NCI-H69 (cell line): Measurements from ENCODE around the gene LMCD1.
A peak's percentile ranks its signal among the peaks of the same experiment; 100 is the strongest.

ENCODE experiments used
- DNase-seq: peaks from one replicate; lab custom pipeline; 2025; lab: John Stamatoyannopoulos, UW

LMCD1 gene, protein sequence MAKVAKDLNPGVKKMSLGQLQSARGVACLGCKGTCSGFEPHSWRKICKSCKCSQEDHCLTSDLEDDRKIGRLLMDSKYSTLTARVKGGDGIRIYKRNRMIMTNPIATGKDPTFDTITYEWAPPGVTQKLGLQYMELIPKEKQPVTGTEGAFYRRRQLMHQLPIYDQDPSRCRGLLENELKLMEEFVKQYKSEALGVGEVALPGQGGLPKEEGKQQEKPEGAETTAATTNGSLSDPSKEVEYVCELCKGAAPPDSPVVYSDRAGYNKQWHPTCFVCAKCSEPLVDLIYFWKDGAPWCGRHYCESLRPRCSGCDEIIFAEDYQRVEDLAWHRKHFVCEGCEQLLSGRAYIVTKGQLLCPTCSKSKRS

DNA sequence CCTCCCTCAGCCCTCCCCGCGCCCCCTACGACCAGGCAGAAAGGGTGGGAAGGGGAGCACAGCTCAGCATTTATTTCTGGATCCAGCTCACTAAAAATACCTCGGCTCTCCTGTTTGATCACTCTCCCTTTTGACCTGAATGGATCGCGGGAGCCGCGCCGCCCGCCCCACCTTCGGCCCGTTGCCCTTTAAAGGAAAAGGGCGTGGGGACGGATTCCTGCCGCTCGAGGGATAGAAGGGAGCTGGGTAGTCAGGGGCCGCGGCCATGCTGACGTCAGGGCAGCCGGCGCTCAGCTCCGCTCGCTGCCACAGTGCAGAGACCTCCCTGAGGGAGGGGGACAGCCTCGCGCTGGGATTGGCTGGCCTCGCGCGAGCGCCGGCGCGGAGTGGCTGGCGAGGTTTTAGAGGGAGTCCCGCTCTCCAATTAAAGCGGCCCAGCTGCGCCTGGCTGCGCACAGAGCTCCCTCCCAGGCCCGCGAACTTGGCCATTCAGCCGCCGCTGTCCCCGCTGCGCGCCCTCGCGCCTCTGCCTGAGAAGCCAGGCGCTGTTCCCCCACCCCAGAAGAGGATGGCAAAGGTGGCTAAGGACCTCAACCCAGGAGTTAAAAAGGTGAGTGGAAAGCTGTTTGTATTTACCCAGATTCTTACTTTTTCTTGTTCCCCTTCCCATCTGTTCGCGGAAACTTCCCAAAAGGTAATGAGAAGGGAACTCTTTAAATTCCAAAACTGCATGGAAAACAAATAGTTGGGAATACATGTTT is at the start of gene LMCD1:
TSS of gene LMCD1 (plus strand) at position 453 of the 761 bp plus-strand sequence. CDS start at position 569, 116 bp downstream.
- DNase-seq = peak; percentile 86

DNA sequence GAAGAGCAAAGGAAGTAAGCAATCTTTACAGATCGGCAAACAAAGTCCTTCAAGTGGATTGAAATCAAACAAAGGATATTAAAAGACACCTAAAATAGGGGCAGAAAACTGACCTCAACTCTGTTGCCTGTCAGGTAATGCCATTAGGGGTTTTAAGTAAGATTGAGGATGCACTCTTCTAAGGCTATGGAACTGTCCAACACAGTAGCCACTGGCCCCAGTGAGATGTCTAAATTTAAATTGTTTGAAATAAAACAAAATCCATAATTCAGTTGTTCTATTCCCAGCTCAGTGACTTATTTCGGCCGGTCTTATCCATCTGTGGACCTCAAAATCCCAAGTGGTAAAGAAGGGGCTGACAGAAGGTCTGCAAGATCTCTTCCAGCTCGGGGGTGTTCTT is 49.5 kb upstream of the LMCD1 start:
- no peak for DNase-seq

DNA sequence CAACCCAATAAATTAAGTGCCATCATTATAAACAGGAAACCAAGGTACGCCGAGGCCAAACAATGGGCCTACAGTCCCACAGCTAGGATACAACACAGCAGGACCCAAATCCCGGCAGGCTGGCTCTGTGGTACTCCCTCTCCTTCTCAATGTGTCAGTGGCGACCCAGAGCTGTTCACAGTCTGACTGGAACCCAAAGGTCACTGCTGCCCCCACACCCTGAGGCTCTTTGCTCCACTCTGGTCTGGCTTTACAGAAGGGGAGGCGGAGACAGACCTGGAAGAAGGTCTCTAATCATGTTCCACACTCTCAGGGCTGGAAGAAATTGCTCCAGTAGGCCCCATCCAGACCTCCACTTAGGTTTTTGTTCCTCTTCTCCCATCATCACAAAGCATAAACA is 48.5 kb upstream of the LMCD1 start:
- no peak for DNase-seq

DNA sequence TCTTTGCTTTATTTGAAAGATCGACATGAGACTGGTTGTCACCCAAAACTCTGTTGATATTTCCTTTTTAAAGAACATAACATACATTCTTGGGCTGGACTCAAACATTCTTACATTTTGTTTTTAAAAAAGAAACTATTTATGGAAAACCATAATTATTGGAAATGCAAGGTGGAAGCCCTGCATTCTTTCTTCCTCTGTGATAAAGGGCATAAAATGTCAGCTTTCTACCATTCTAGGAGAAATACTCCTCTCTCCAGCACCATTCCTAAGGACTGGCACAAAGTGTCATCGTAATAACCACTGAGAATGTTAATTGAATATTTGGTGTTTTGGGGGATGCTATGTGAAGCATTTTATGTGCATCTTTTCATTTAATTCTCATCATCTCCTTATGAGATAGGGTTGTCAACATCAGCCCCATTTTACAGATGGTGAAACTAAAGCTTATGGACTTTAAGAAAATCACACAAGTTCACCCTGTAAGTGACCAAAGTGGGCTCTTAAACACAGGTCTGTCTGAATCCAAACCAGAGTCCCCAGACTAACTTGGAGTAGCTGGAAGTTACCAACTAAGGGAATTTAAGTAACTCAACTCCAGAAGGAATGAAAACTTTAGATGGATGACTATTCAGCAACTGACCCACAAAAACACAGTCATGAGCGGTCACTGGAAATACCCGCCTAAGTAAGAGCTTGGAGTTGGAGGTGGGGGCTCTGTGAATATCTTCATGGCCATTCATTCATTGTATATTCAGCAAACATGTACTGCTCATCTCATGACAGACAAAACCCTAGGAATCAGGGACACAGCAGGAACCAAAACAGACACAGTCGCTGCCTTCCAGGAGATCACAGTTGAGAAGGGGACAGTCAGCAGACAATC is 45.9 kb upstream of the LMCD1 start:
- DNase-seq = no peak

DNA sequence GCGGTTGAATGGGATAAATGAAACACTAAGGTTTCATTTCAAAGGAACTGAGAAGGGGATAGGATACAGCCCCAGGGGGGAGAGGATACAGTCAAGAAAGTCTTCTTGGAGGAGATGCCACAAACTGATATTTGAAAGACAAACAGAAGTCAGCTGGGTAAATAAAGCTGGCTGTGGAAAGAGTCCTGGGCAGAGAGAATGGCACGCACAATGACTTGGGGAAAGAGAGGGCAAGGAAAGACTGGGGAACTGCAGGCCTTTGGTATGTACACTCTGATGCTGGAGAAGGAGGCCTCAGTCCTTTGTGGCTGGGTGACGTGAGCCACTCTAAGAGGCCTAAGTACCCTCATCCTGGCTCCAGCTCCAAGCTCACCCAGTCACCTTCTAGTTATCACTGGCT is 45.2 kb upstream of the LMCD1 start:
- no peak for DNase-seq

DNA sequence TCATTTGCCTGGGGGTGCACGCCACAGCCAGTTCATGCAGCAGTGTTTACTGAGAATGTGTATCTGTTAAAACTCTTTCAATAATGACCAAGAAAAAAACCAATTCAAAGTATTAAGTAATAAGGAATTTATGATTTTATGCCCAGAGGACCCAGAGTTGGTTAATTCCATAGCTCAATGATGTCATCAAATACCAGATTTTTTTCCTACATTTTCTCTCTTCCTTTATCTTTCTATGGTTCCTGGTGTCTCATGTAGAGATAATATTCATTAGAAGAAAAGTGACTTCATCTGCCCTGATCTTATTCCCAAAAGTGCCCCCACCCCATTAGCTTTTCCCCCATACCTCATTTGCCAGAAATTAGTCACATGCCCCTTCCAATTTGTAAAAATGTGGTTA is 44.6 kb upstream of the LMCD1 start:
- no peak for DNase-seq

DNA sequence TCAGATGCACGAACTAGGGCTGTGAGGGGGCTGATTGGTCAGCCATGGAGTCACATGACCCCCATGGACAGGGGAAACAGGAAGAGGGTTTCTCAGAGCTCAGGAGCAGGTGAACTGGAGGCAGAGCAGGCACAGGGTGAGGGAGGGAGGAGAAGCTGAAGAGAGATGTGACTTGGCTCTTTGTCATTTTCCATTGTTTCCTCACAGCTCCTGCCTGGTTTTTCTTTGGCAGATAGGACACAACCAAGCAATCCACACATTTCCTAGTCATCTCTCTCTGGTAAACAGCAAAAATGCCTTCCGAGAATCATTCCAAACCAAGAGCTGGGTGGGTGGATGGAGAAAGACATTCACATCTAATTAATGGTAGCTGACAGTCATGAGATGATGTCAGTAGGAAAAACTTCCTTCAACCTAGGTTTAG is 43.4 kb upstream of the LMCD1 start:
- DNase-seq = no peak

DNA sequence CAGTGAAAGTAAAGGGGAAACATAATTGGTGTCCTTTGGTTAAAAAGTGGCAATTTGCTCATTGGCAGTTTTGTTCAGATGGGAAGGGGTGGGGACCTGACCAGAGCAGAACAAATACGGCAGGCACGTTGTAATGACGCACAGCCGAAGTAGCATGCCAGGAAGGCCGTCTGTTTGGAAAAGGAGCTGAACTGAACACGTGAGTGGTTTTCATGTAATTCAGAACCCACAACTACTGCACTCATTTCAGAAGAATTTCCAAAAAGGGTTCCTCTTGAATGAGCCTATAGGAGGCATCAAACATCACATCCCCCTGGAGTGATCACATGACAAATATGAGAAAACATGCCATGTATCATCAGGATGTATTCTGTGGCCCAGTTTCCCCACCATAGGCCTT is 42.9 kb upstream of the LMCD1 start:
- DNase-seq = no peak

DNA sequence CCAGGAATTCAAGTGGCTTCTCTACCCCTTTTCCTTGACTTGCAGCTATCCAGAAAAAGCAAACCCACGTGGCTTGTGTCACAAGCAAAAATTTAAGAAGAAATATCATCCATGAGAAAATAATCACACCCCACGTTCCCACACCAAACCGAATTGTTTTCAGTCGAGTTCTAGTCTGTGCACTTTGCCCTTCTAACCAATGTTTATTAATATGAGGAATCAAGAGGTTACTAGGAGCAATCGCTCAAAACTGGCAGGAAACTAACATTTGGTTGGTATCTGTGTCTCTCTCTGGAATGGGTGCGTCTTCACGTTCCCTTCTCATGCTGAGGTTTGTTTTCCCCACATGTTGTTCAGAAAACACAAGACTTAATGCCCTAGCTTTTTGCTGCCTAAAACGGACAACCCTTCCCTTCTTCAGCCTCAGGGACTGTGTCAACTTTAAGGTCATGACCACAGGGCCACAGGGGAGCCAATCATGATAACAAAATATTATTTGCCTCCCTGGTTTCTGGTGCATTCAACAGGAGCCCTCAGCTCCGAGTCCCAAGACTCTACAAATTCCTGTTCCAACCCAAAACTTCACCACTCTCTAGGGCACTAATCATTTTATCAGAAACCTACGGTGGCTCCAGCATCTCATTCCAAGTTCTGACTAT is 41.4 kb upstream of the LMCD1 start:
- DNase-seq = no peak

DNA sequence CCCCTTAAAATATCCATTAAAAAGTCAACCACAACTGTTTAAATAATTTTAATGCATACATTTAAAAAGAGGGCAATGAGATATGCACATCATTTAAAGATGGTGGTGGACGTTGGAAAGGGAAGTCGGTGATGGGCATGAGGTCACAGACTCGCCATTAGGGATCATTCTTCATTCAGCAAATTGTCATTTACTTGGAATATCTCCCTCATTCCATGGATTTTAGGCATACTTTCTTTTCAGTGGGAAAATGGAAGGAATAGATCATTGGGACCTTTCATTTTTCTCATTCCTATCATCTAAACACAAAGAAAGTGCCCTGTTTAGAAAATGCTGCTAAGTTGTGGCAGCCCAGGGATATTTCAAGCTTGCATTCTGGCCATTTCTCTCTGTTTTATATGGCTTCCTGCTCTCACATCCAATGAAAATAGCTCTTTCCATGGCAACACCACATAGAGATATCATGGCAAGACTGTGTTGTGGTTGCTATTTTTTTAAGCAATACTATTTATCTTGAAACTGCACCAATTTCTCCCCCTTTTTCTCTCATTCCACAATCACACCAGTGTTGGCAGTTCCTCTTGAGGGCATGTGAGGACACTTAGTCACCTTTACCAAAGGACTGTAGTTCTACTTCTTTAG is 40.7 kb upstream of the LMCD1 start:
- no peak for DNase-seq

DNA sequence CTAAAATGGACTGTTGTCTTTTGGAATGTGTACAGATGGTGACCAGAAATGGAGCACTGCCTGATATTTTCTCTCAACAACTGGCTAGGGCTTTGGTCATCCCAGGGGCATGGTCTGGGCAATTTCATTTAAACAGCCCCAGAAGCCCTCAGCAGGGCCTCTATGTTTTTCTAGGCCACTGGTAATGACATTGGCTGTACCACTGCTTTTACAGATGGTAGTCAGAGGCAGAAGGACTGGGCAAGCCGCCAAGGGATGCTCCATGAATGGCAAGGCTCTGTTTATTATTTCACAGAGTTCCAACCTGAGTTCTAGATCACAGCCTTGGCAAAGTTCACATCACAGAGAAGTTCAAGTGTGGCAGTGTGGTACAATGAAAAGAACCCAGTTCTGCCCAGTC is 37.0 kb upstream of the LMCD1 start:
- DNase-seq = peak; percentile 26

DNA sequence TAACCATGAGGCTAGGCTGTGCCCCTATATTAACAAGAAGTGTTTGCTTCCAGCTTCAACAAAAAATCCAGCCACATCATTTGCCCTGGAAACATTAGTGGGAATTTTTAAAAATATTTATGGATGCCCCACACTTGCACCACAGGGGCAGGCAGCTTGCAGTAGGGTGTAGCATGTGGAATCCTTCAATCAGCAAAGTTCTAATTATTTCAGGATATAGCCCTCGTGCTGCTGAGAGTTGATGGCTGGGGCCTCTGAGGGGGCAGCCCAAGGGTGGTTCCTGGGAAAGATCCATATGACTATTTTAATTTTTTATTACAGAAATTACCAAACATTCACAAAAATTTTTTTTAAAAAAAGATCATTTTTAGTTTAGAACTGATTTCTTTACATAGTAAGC is 35.1 kb upstream of the LMCD1 start:
- no peak for DNase-seq

DNA sequence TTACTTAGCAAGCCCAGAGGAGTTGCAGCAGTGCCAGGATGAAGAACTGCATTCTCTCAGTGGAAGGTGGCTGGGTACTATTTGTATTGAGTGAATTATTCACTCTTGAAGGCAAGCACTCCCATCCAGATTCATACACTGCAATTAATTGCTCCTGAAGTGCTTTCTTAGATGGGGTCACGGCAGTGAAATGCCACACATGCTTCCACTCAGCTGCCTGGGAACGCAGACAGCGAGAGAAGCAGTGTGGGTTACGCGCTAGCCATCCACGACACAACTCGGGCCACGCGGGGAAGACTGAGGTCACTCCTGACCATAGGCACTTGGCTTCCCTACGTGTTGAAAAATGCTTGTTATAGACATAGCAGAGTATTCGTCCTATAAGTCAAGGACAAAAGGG is 30.8 kb upstream of the LMCD1 start:
- no peak for DNase-seq

DNA sequence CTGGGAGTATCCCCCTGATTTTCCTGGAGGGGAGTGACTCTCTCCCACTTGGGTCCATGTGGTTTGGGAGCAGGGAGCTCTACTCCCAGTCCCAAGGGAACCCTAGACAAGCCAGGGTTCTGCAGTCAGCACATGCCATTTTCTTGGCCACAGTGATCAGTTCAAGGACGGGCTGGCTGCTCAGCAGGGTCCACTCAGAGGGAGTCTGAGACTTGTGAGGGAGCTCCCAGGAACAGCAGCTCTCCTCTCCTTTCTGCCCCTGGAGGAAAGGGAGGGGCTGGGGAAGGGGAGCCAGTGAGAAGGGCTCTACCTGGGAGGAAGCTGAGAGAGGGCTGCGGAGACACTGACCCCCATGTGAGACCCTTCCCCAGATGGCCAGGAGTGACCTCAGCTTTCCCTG is 29.1 kb upstream of the LMCD1 start:
- DNase-seq = no peak

DNA sequence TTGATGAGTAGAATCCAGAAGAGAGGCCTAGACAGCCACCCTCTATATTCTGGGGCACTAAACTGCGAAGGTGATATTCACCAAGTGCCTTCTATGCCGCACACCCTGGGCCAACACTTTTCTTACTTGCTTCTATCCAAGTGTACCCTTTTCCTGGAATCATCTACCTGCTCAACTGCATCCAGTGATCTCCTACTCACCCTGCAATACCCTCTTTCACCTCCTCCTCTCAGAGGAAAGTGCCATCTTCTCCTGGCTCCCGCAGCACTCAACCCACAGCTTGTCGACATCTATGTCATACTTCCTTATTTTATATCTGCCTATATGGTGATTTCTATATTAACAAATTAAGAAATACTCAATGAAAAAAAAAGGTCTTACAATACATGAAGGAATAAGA is 28.6 kb upstream of the LMCD1 start:
- DNase-seq = no peak

DNA sequence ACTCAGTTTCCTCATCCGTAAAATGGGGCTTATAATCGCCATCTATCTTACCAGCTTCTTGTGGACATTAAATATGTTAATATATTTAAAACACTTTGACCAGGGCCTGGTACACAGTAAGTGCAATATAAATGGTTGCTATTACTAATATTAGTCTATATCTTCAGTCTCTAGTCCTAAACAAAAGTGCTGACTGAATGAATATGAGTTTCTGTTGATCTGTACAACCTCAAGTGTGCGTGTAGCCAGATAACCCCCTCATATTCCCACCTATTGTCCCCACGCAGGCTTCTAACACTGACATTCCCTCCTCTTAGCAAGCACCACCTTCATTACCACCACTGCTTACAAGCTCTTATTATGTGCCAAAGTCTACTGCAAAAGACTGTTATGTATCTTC is 27.6 kb upstream of the LMCD1 start:
- DNase-seq = no peak

DNA sequence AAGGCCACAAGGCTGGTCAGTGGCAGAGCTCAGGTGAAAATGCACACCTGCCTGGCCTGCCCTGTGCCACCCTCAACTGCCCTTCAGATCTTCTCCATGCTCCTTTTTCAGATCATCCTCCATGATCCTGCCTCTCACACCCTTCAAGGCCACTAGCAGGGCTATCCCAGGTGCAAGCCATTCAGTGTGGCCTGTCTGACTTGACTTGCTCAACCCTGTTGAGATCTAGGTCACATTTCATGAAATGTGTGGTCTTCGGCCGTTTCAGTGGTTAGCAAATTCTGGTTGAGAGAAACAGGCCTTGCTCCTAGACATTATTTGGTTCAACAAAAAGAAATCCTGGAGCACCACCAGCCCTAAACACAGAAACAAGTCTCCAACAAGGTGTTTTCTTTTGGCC is 26.6 kb upstream of the LMCD1 start:
- DNase-seq = no peak

DNA sequence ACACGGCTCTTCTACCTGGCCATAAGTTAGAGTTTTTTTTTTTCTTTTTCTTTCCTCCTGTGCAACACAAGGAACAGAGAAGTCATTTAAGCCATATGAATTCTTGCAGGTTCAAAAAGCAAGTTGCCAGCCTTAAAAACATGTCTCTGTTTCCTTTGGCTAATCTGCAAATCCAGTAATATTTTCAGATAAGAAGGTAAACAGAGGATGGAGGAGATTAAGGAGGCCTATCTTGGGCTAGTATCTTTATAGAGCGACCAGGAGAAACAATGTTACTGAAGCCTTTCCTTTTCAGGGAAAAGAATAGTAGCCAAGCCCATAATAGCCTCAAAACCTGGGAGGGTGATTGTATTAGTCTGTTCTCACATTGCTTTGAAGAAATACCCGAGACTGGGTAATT is 20.9 kb upstream of the LMCD1 start:
- DNase-seq = no peak

DNA sequence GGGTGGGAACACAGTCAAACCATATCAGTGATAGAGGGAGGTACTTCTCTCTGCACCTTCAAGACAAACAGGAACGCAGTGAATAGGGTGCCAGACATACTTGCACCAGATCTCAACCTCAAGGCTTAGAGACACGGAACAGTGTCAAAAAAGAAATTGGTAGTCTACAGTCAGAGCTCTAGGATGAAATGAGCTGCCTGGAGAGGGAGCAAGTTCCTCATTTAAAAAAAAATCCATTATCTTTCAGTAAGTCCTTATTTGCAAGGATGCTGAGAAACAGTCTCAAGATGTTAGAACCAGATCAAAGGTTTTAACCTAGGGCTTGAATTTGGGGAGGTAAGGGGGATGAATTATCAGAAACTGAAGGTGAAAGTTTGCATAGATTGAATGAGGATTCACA is 20.2 kb upstream of the LMCD1 start:
- DNase-seq = no peak

DNA sequence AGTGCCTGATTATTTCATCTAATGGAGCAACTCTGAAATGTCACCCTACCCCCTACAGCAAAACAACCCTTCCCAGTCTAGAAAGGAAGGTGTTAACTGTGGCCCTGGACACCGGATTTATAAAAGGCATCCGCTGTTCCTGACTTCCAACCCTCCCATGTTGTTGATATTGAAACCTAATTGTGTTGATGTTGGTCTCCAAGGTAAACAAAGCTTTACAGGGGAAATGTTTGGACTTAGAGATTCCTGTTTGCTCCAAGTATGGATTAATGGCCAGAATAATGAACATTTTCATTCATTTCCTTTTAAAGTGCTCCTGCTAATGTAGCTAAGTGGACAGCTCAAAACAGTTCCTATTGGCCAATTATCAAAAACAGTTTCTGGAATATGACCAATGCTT is 19.4 kb upstream of the LMCD1 start:
- no peak for DNase-seq

DNA sequence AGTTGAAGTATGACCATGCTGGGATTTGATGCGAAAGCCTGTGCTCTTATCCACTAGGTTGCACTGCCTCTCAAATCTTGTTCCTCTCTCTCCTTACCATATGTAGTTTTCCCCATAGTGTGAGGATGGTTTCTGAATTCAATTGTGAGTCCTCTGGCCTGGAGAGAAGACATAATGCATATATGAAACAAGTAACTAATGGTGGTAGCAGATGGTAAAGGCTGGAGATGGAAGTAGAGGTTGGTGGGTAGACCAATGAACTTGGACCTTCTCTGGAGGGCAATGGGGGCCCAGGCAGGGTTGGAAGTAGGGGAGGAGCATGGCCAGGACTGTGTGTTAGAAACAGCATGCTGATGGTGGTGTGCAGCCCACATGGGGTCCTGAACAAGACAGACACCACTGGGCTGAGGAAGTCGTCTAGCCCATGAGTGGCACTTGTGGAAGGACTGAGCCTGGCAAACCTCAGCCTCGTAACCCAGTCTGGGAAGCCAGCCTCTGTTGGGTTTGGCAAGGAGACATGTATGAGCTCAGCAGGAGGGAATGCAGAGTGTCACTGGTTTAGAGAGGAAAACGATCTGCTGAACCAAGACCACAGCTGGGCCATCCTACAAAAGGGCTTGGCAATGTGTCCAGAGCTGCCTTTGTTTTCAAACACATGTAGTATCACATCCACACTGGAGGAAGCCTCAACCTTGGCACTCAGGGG is 18.5 kb upstream of the LMCD1 start:
- peak; percentile 2 for DNase-seq
